OCI-LY7 (cell line): Measurements from ENCODE around the gene TNFRSF8. TPM values are rescaled to one million over a fixed set of nuclear protein-coding genes. Genes with fewer than 3 reads are reported as not detected.

Experiments used
- BruUV-seq: library from RNA; stranded (reverse); fragments of 400-500 nt; replicated peaks from 2 replicates; lab custom pipeline; 2021; lab: Mats Ljungman, UMichigan
- CTCF ChIA-PET: fragments of 300-600 bp; sonication (Branson Sonifier 250); formaldehyde crosslinking; loops from one replicate; lab custom pipeline; 2022; ENCODE audit warnings: antibody characterized with exemption; ENCODE audit not compliant: unreplicated experiment; lab: Charles Lee
- POLR2A ChIA-PET: fragments of 300-600 bp; sonication (Branson Sonifier 250); formaldehyde crosslinking; loops from one replicate; lab custom pipeline; 2022; ENCODE audit warnings: antibody characterized with exemption; lab: Charles Lee
- DNase-seq: peaks from one replicate; pipeline ENCODE4 v3.0.0-alpha.2; 2015; ENCODE audit warnings: low spot score
- H2AFZ ChIP-seq: fragments of 200-600 bp; sonication (generic), shearing (Covaris generic); 2 replicates; pipeline ENCODE4 v1.6.1; 2014; ENCODE audit warnings: mild to moderate bottlenecking, antibody characterized with exemption, low read length, moderate library complexity
- H3K27ac ChIP-seq: fragments of 200-600 bp; sonication (generic); 2 replicates; pipeline ENCODE4 v1.5.1; 2014; ENCODE audit warnings: mixed run types, low read depth, mild to moderate bottlenecking, moderate library complexity, low read length, inconsistent platforms; ENCODE audit not compliant: poor library complexity, severe bottlenecking
- H3K36me3 ChIP-seq: fragments of 200-600 bp; sonication (generic); 2 replicates; pipeline ENCODE4 v1.6.1; 2014; ENCODE audit warnings: mild to moderate bottlenecking, antibody characterized with exemption, low read length, moderate library complexity, mixed read lengths; ENCODE audit not compliant: insufficient read depth
- H3K4me1 ChIP-seq: fragments of 200-600 bp; sonication (generic); 2 replicates; pipeline ENCODE4 v1.5.1; 2014; ENCODE audit warnings: mild to moderate bottlenecking, low read length; ENCODE audit not compliant: insufficient read depth, poor library complexity, severe bottlenecking
- H3K4me2 ChIP-seq: fragments of 200-600 bp; sonication (generic); 2 replicates; pipeline ENCODE4 v1.6.1; 2014; ENCODE audit warnings: mild to moderate bottlenecking, low read length
- H3K4me3 ChIP-seq: fragments of 200-600 bp; sonication (generic); 2 replicates; pipeline ENCODE4 v1.5.1; 2014; ENCODE audit warnings: mild to moderate bottlenecking, low read depth, low read length; ENCODE audit not compliant: poor library complexity, severe bottlenecking
- H3K79me2 ChIP-seq: fragments of 200-600 bp; sonication (generic); 2 replicates; pipeline ENCODE4 v1.6.1; 2016; ENCODE audit warnings: low read depth, mild to moderate bottlenecking, low read length, moderate library complexity, mixed read lengths; ENCODE audit not compliant: insufficient read depth
- H3K9me2 ChIP-seq: fragments of 200-600 bp; sonication (generic); 2 replicates; pipeline ENCODE4 v1.6.1; 2016; ENCODE audit warnings: mild to moderate bottlenecking, low read length, mixed read lengths; ENCODE audit not compliant: insufficient read depth
- H3K9me3 ChIP-seq: fragments of 200-600 bp; sonication (generic); 2 replicates; pipeline ENCODE4 v1.6.1; 2014; ENCODE audit warnings: mild to moderate bottlenecking, mixed run types, low read length, mixed read lengths
- H4K20me1 ChIP-seq: fragments of 200-600 bp; sonication (generic); 2 replicates; pipeline ENCODE4 v1.6.1; 2014; ENCODE audit warnings: mild to moderate bottlenecking, antibody characterized with exemption, low read length, moderate library complexity, mixed read lengths; ENCODE audit not compliant: insufficient read depth
- CTCF ChIP-seq: fragments of 200-600 bp; sonication (generic); conservative IDR thresholded peaks from 2 replicates; pipeline ENCODE4 v1.5.1; 2014; ENCODE audit warnings: mild to moderate bottlenecking, antibody characterized with exemption, low read length, moderate library complexity, mixed read lengths
- EZH2phosphoT487 ChIP-seq: fragments of 200-600 bp; sonication (generic); IDR thresholded peaks from 2 replicates; pipeline ENCODE4 v1.6.1; 2018; ENCODE audit warnings: low read depth, borderline replicate concordance, mild to moderate bottlenecking, mixed run types, antibody characterized with exemption, low read length, moderate library complexity, mixed read lengths
- intact Hi-C: fragments of 100-400 bp; cut with micrococcal nuclease; formaldehyde crosslinking; loops from one replicate; pipeline ENCODE4 v1.10.0; 2022; ENCODE audit not compliant: unreplicated experiment
- total RNA-seq, 2 experiments: library from RNA; depleted of rRNA in 1 of 2; stranded (reverse); fragments of >200 nt in 1 of 2; shearing (Covaris generic) in 1 of 2; gene quantifications; 2 replicates each; pipeline ENCODE4 v1.2.3, GENCODE V29; 2014 to 2022

The TNFRSF8 gene
- total RNA-seq, 2 experiments from 2014 or later, result 0.29 TPM; not detected in 1

- Histone ChIP-seq H3K9me3 (no peaks in the 10 kb centered on the region), H3K27ac (no peak overlapping the region), H2AFZ (no peak overlapping the region), H3K4me3 (no peak overlapping the region), H3K9me2 (no peaks in the 10 kb centered on the region), H3K36me3 (no peaks in the 10 kb centered on the region), H3K79me2 (no peaks in the 10 kb centered on the region), H3K4me1 (no peaks in the 10 kb centered on the region), H3K4me2 (no peak overlapping the region), H4K20me1 (no peaks in the 10 kb centered on the region)
- TF ChIP-seq CTCF (no peak), EZH2phosphoT487 (no peak)
- no TSS peak for BruUV-seq
- ChIA-PET POLR2A (no interaction called here), CTCF (no interaction called here)
- intact Hi-C loops, result no loop called here
- no peak for DNase-seq
Measured at GRCh38 chr1:12088607-12089006, 25.5 kb downstream of the TNFRSF8 start.

GRCh38 chr1:12090326-12090725 lies 27.2 kb downstream of the TNFRSF8 start:
- Histone ChIP-seq H3K4me1 (no peaks in the 10 kb centered on the region), H2AFZ (no peak overlapping the region), H3K36me3 (no peaks in the 10 kb centered on the region), H4K20me1 (no peaks in the 10 kb centered on the region), H3K4me3 (no peak overlapping the region), H3K4me2 (no peak overlapping the region), H3K27ac (no peak overlapping the region), H3K79me2 (no peaks in the 10 kb centered on the region), H3K9me3 (no peaks in the 10 kb centered on the region), H3K9me2 (no peaks in the 10 kb centered on the region)
- ChIA-PET CTCF (no interaction called here), POLR2A (no interaction called here)
- intact Hi-C loops, result no loop called here
- TF ChIP-seq CTCF (no peak), EZH2phosphoT487 (no peak)
- BruUV-seq, result no TSS peak
- DNase-seq, result no peak

GRCh38 chr1:12091191-12091590 lies 28.1 kb downstream of the TNFRSF8 start:
- H3K79me2 ChIP-seq, result no peaks in the 10 kb centered on the region
- H3K36me3 ChIP-seq, result no peaks in the 10 kb centered on the region
- no TSS peak for BruUV-seq
- no peak overlapping the region for H3K27ac ChIP-seq
- H3K4me1 ChIP-seq, result no peaks in the 10 kb centered on the region
- H3K9me3 ChIP-seq, result peaks cover 6% of the 10 kb centered on the region; the same call in 1 of the 2 replicates
- no peaks in the 10 kb centered on the region for H3K9me2 ChIP-seq
- H2AFZ ChIP-seq, result no peak overlapping the region
- H4K20me1 ChIP-seq, result no peaks in the 10 kb centered on the region
- TF ChIP-seq EZH2phosphoT487, result no peak
- TF ChIP-seq CTCF, result no peak
- intact Hi-C loops, result no loop called here
- no peak overlapping the region for H3K4me2 ChIP-seq
- POLR2A ChIA-PET, result no interaction called here
- no peak overlapping the region for H3K4me3 ChIP-seq
- DNase-seq, result no peak
- CTCF ChIA-PET, result no interaction called here
